LNCaP clone FGC (cell line): ENCODE results near the gene PXDC1.

Experiments
- DNase-seq: peaks from one replicate; pipeline ENCODE4 v3.0.0-alpha.2; 2011; ENCODE audit warnings: low read depth
- H3K4me3 ChIP-seq: 2 replicates; pipeline ENCODE4 v1.5.1; 2011; ENCODE audit warnings: mild to moderate bottlenecking, low read depth, low read length, control low read depth
- TF ChIP-seq, protein P1 (sequence below): IDR thresholded peaks from 2 replicates; pipeline ENCODE4 v1.5.1; 2012; ENCODE audit warnings: mild to moderate bottlenecking; ENCODE audit not compliant: control insufficient read depth, insufficient read depth; ENCODE audit errors: extremely low read depth

The PXDC1 gene

GRCh38 chr6:3749977-3750316 lies 1.6 kb downstream of the PXDC1 start:
- no peak overlapping the region for H3K4me3 ChIP-seq
- TF ChIP-seq, protein P1, sequence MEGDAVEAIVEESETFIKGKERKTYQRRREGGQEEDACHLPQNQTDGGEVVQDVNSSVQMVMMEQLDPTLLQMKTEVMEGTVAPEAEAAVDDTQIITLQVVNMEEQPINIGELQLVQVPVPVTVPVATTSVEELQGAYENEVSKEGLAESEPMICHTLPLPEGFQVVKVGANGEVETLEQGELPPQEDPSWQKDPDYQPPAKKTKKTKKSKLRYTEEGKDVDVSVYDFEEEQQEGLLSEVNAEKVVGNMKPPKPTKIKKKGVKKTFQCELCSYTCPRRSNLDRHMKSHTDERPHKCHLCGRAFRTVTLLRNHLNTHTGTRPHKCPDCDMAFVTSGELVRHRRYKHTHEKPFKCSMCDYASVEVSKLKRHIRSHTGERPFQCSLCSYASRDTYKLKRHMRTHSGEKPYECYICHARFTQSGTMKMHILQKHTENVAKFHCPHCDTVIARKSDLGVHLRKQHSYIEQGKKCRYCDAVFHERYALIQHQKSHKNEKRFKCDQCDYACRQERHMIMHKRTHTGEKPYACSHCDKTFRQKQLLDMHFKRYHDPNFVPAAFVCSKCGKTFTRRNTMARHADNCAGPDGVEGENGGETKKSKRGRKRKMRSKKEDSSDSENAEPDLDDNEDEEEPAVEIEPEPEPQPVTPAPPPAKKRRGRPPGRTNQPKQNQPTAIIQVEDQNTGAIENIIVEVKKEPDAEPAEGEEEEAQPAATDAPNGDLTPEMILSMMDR = no peak
- DNase-seq = no peak

- no peak for DNase-seq
- no peak overlapping the region for H3K4me3 ChIP-seq
- TF ChIP-seq, protein P1 = no peak
These were observed 2.3 kb downstream of the PXDC1 start for GRCh38 chr6:3749067-3749841.

- peak; percentile 56 for DNase-seq
- H3K4me3 ChIP-seq = no peak overlapping the region
- TF ChIP-seq, protein P1 = peak; percentile 64
These were observed 3.1 kb downstream of the PXDC1 start for GRCh38 chr6:3748208-3749066.

DNA sequence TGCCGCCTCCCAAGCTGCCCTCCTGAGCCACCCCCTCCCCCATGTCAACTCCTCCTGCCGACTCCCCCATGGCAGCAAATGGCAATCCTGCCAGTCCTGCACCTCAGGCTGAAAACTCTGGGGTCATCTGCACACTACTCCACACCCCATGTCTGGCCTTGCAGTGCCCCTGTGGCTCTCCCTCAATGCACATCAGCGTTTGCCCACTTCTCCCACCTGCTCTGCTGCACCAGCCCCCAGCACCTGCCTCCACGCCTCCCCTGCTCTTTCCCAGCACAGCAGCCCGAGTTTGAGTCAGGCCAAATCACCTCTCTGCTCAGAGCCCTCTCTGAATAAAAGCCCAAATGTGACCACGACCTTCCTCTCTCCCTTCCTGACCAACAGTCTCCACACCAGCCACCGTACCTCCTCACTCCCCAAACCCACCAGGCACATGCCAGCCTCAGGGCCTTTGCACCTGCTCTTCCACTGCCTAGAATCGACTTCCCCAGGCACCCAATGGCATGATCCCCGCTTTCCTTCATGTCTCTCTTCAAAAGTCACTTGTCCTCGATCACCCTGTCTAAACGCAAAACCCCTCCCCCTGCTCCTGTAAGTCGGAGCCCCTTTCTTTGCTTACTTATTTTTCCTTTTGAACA lies 4.3 kb downstream of the PXDC1 start:
- DNase-seq = no peak
- no peak overlapping the region for H3K4me3 ChIP-seq
- TF ChIP-seq, protein P1 = no peak

GRCh38 chr6:3746696-3747095 lies 4.8 kb downstream of the PXDC1 start:
- TF ChIP-seq, protein P1 = no peak
- DNase-seq = no peak
- no peak overlapping the region for H3K4me3 ChIP-seq

- no peak for DNase-seq
- TF ChIP-seq, protein P1 = no peak
- no peak overlapping the region for H3K4me3 ChIP-seq
These were observed 5.3 kb downstream of the PXDC1 start for GRCh38 chr6:3746119-3746691.
